Measurements from ENCODE around the gene TUBA4A.
A peak's percentile ranks its signal among the peaks of the same experiment; 100 is the strongest.

The TUBA4A gene

GRCh38 chr2:219218732-219219701, 34.7 kb downstream of the TUBA4A start, which contains the start of gene ABCB6:
TSS of gene ABCB6 (minus strand) at chr2:219218958. CDS start at chr2:219218673, 285 bp downstream.
- Histone ChIP-seq H3K4me1 (ENCODE audit: control insufficient read depth, insufficient read depth, low read length, poor library complexity, severe bottlenecking) (peaks cover 7% of the 10 kb centered on the region), H3K36me3 (ENCODE audit: control insufficient read depth, insufficient read depth, low read length) (peaks cover 56% of the 10 kb centered on the region), H3K9me3 (ENCODE audit: control insufficient read depth, low read length) (no peaks in the 10 kb centered on the region), H3K4me3 (ENCODE audit: extremely low read depth, insufficient read depth, low read length, poor library complexity, severe bottlenecking) (peak within 1 kb of the TSS; percentile 52), H3K27ac (ENCODE audit: low read depth, low read length, severe bottlenecking) (peak within 1 kb of the TSS; percentile 96)
- 23 to 28% methylated on average over 56 to 66 of the region's 71 CpGs for WGBS, 2 experiments (ENCODE audit: insufficient coverage in 2 of 2)

- 1% methylated on average over 36 to 37 of the region's 37 CpGs for WGBS, 2 experiments (ENCODE audit: insufficient coverage in 2 of 2)
- H3K4me1 ChIP-seq (ENCODE audit: control insufficient read depth, insufficient read depth, low read length, poor library complexity, severe bottlenecking) = peaks cover 7% of the 10 kb centered on the region
- H3K27ac ChIP-seq (ENCODE audit: low read depth, low read length, severe bottlenecking) = peak overlapping the region; percentile 96
- peaks cover 56% of the 10 kb centered on the region for H3K36me3 ChIP-seq (ENCODE audit: control insufficient read depth, insufficient read depth, low read length)
- peak overlapping the region; percentile 52 for H3K4me3 ChIP-seq (ENCODE audit: extremely low read depth, insufficient read depth, low read length, poor library complexity, severe bottlenecking)
- H3K9me3 ChIP-seq (ENCODE audit: control insufficient read depth, low read length) = no peaks in the 10 kb centered on the region
Observed at GRCh38 chr2:219218217-219218731, 35.4 kb downstream of the TUBA4A start.

- WGBS, 2 experiments (ENCODE audit: insufficient coverage in 2 of 2) = 96 to 98% methylated on average over 5 to 6 of the region's 6 CpGs
- Histone ChIP-seq H3K4me3 (ENCODE audit: extremely low read depth, insufficient read depth, low read length, poor library complexity, severe bottlenecking) (no peak overlapping the region), H3K27ac (ENCODE audit: low read depth, low read length, severe bottlenecking) (no peak overlapping the region), H3K36me3 (ENCODE audit: control insufficient read depth, insufficient read depth, low read length) (peaks cover 54% of the 10 kb centered on the region), H3K9me3 (ENCODE audit: control insufficient read depth, low read length) (no peaks in the 10 kb centered on the region), H3K4me1 (ENCODE audit: control insufficient read depth, insufficient read depth, low read length, poor library complexity, severe bottlenecking) (peaks cover 7% of the 10 kb centered on the region)
Observed at GRCh38 chr2:219216535-219216915, 37.2 kb downstream of the TUBA4A start.

- whole genome bisulfite sequencing, 2 experiments (ENCODE audit: insufficient coverage in 2 of 2) = 94 to 96% methylated on average over 22 to 25 of the region's 27 CpGs
Observed at GRCh38 chr2:219215871-219216534, 37.7 kb downstream of the TUBA4A start.

GRCh38 chr2:219214786-219215185, 38.9 kb downstream of the TUBA4A start:
- H3K36me3 ChIP-seq (ENCODE audit: control insufficient read depth, insufficient read depth, low read length) = peaks cover 44% of the 10 kb centered on the region
- WGBS, 2 experiments (ENCODE audit: insufficient coverage in 2 of 2) = 93 to 94% methylated on average over 4 to 6 of the region's 6 CpGs
- H3K27ac ChIP-seq (ENCODE audit: low read depth, low read length, severe bottlenecking) = no peak overlapping the region
- H3K9me3 ChIP-seq (ENCODE audit: control insufficient read depth, low read length) = no peaks in the 10 kb centered on the region
- H3K4me1 ChIP-seq (ENCODE audit: control insufficient read depth, insufficient read depth, low read length, poor library complexity, severe bottlenecking) = peaks cover 7% of the 10 kb centered on the region
- no peak overlapping the region for H3K4me3 ChIP-seq (ENCODE audit: extremely low read depth, insufficient read depth, low read length, poor library complexity, severe bottlenecking)

More at GRCh38 chr2:219215871-219216534, 37.7 kb downstream of the TUBA4A start:
- H3K4me3 ChIP-seq (ENCODE audit: extremely low read depth, insufficient read depth, low read length, poor library complexity, severe bottlenecking) = no peak overlapping the region
- peaks cover 51% of the 10 kb centered on the region for H3K36me3 ChIP-seq (ENCODE audit: control insufficient read depth, insufficient read depth, low read length)
- H3K4me1 ChIP-seq (ENCODE audit: control insufficient read depth, insufficient read depth, low read length, poor library complexity, severe bottlenecking) = peaks cover 7% of the 10 kb centered on the region
- no peaks in the 10 kb centered on the region for H3K9me3 ChIP-seq (ENCODE audit: control insufficient read depth, low read length)
- H3K27ac ChIP-seq (ENCODE audit: low read depth, low read length, severe bottlenecking) = no peak overlapping the region

GRCh38 chr2:219214141-219214540, 39.6 kb downstream of the TUBA4A start:
- Histone ChIP-seq H3K4me1 (ENCODE audit: control insufficient read depth, insufficient read depth, low read length, poor library complexity, severe bottlenecking) (peaks cover 6% of the 10 kb centered on the region), H3K27ac (ENCODE audit: low read depth, low read length, severe bottlenecking) (no peak overlapping the region), H3K9me3 (ENCODE audit: control insufficient read depth, low read length) (no peaks in the 10 kb centered on the region), H3K4me3 (ENCODE audit: extremely low read depth, insufficient read depth, low read length, poor library complexity, severe bottlenecking) (no peak overlapping the region), H3K36me3 (ENCODE audit: control insufficient read depth, insufficient read depth, low read length) (peaks cover 49% of the 10 kb centered on the region)
- 94 to 99% methylated on average over 10 to 15 of the region's 15 CpGs for WGBS, 2 experiments (ENCODE audit: insufficient coverage in 2 of 2)

- peaks cover 5% of the 10 kb centered on the region for H3K4me1 ChIP-seq (ENCODE audit: control insufficient read depth, insufficient read depth, low read length, poor library complexity, severe bottlenecking)
- H3K36me3 ChIP-seq (ENCODE audit: control insufficient read depth, insufficient read depth, low read length) = peaks cover 55% of the 10 kb centered on the region
- 93 to 97% methylated on average over 10 of the region's 10 CpGs for WGBS, 2 experiments (ENCODE audit: insufficient coverage in 2 of 2)
- no peak overlapping the region for H3K4me3 ChIP-seq (ENCODE audit: extremely low read depth, insufficient read depth, low read length, poor library complexity, severe bottlenecking)
- H3K27ac ChIP-seq (ENCODE audit: low read depth, low read length, severe bottlenecking) = no peak overlapping the region
- H3K9me3 ChIP-seq (ENCODE audit: control insufficient read depth, low read length) = no peaks in the 10 kb centered on the region
Observed at GRCh38 chr2:219213486-219214071, 40.1 kb downstream of the TUBA4A start.

GRCh38 chr2:219213026-219213415, 40.7 kb downstream of the TUBA4A start:
- no peak overlapping the region for H3K4me3 ChIP-seq (ENCODE audit: extremely low read depth, insufficient read depth, low read length, poor library complexity, severe bottlenecking)
- no peaks in the 10 kb centered on the region for H3K9me3 ChIP-seq (ENCODE audit: control insufficient read depth, low read length)
- peaks cover 60% of the 10 kb centered on the region for H3K36me3 ChIP-seq (ENCODE audit: control insufficient read depth, insufficient read depth, low read length)
- WGBS, 2 experiments (ENCODE audit: insufficient coverage in 2 of 2) = 94 to 98% methylated on average over 8 of the region's 8 CpGs
- H3K4me1 ChIP-seq (ENCODE audit: control insufficient read depth, insufficient read depth, low read length, poor library complexity, severe bottlenecking) = peaks cover 6% of the 10 kb centered on the region
- H3K27ac ChIP-seq (ENCODE audit: low read depth, low read length, severe bottlenecking) = no peak overlapping the region

- Histone ChIP-seq H3K4me3 (ENCODE audit: extremely low read depth, insufficient read depth, low read length, poor library complexity, severe bottlenecking) (no peak overlapping the region), H3K27ac (ENCODE audit: low read depth, low read length, severe bottlenecking) (no peak overlapping the region), H3K36me3 (ENCODE audit: control insufficient read depth, insufficient read depth, low read length) (peaks cover 62% of the 10 kb centered on the region), H3K9me3 (ENCODE audit: control insufficient read depth, low read length) (no peaks in the 10 kb centered on the region), H3K4me1 (ENCODE audit: control insufficient read depth, insufficient read depth, low read length, poor library complexity, severe bottlenecking) (peaks cover 7% of the 10 kb centered on the region)
- 97 to 100% methylated on average over 1 to 6 of the region's 9 CpGs for WGBS, 2 experiments (ENCODE audit: insufficient coverage in 2 of 2)
Observed at GRCh38 chr2:219210886-219211362, 42.8 kb downstream of the TUBA4A start.

- Histone ChIP-seq H3K4me3 (ENCODE audit: extremely low read depth, insufficient read depth, low read length, poor library complexity, severe bottlenecking) (no peak overlapping the region), H3K36me3 (ENCODE audit: control insufficient read depth, insufficient read depth, low read length) (peaks cover 59% of the 10 kb centered on the region), H3K4me1 (ENCODE audit: control insufficient read depth, insufficient read depth, low read length, poor library complexity, severe bottlenecking) (peaks cover 7% of the 10 kb centered on the region), H3K9me3 (ENCODE audit: control insufficient read depth, low read length) (no peaks in the 10 kb centered on the region), H3K27ac (ENCODE audit: low read depth, low read length, severe bottlenecking) (no peak overlapping the region)
- WGBS, 2 experiments (ENCODE audit: insufficient coverage in 2 of 2) = 97 to 98% methylated on average over 14 to 24 of the region's 24 CpGs
Observed at GRCh38 chr2:219210196-219210885, 43.4 kb downstream of the TUBA4A start.
